NCI-H1417 treated with DMSO at 0.1 percent for 48 hours (cell line): Measurements from ENCODE around the gene CHST15.
"Not testable (repeated sequence)": the region's sequence is repeated elsewhere in the genome, so short reads cannot be mapped to it uniquely, and the experiment has no call there.

ENCODE experiments used
- DNase-seq: peaks from one replicate; lab custom pipeline; 2025; lab: John Stamatoyannopoulos, UW

The CHST15 gene

DNA sequence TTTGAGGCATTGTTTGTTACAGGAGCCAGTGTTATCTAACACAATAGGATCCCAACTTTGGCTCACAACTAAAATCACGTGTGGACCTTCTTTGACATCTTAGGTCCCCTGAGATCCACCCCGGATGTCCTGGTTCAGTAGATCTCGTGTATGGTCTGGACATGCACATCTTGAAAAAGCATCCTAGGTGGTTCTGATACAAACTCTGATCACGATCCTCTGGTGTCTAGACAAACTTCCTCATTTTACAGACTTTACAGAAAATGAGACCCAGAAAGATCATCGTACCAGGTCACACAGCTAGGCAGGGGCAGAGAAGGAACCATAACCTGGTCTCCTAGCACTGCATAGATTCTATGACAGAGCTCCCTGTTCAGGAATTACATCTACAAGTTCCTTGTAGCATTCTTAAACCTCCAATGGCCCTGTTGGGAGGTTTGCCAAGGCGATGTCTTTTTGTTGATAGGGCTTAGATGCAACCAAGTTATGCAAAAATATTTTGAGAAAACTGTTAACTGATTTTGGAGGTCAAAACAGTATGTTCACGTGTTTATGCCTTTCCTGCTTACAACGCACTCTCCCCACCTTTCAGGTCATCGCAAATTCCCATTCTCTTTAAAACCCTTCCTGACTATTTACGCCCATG lies 30.8 kb upstream of the CHST15 start:
- no peak for DNase-seq

DNA sequence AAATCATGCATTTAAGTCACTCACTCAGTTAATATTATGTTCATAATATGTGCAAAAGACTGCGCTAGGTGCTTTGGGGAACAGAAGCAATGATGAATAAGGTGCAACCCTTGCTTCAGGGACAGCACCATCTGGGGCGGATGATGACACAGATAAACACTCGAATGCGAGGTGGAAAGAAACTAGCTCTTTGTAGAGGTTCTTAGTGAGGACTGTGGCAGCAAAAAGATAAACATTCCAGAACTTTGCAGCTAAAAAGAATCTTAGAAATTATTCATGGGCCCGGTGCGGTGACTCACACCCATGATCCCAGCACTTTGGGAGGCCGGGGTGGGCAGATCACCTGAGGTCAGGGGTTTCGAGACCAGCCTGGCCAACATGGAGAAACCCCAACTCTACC lies 29.8 kb upstream of the CHST15 start:
- no peak for DNase-seq

DNA sequence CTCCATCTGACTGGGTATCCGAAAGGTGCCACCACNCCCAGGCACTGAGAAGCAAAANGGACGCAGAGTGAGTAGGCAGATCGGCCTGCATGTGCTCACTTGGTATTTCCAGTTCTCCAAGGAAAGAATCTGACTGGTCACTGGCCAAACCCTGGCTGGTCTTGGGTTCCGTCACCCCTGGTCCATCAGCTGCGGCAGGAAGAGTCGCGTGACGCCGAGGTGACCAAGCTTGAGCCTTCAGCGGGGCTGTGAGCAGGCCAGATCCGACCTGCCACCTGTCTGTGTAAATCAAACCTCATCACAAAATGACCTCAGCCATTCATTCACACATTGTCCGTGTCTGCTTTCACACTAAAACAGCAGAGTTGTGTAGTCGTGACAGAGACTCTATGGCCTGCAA lies 28.8 kb upstream of the CHST15 start:
- DNase-seq: no peak

DNA sequence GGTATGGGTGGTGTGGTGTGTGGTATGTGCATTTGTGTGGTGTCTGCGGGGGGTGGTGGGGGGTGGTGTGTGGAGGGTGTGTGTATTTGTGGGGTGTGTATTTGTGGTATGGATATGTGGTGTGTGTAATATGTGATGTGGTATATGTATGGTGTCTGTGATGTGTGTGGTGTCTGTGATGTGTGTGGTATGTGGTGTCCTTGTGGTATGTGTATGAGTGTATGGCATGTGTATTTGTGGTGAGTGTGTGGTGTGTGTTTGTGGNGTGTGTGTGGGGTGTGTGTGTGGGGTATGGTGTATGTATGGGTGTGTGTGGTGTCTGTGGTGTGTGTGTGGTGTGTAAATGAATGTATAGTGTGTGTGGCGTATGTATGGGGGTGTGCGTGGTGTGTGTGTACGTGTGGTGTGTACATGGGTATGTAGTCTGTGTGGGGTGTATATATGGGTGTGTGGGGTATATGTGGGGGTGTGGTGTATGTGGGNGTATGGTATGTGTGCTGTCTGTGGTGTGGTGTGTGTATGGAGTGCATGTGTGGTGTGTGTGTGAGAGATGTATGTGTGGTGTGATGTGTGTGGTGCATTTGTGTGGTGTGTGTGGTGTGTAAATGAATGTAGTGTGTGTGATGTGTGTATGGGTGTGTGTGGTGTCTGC lies 27.1 kb upstream of the CHST15 start:
- no peak for DNase-seq

DNA sequence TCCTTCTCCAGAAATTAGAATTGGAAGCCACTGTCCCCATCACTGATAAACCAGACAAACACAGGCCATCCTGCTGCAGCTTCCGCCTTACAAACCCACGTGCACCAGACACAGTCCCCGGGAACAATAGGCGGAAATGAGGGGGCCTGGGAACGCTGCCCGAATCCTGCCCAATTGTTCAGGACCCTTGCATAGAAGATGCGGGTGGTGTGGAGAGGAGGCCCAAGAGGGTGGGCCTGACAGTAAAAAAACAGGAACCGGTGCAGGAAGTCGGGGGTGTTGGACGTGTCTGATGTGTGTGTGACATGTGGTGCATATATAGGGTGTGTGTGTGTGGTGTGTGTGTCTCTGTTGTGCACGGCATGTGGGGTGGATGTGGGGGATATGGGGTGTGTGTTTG lies 26.5 kb upstream of the CHST15 start:
- no peak for DNase-seq

DNA sequence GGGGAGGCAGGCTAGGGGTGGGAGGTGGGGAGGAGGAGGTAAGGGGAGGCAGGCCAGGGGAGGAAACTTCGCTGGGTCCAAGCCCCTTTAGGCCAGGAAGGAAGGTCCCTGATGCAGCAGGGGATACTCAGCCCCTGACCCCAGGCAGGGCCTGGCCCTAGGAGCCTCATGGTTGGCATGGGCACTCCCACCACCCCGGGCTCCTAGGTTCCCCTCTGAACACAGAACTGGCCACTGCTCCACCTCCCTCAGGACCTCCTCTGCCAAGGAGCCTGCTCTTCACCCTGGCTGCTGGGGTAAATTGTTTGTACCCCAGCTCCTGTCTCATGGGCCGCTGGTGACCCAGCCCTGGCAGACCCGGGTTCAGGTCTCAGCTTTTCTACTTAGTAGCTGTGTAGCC lies 25.8 kb upstream of the CHST15 start:
- no peak for DNase-seq

DNA sequence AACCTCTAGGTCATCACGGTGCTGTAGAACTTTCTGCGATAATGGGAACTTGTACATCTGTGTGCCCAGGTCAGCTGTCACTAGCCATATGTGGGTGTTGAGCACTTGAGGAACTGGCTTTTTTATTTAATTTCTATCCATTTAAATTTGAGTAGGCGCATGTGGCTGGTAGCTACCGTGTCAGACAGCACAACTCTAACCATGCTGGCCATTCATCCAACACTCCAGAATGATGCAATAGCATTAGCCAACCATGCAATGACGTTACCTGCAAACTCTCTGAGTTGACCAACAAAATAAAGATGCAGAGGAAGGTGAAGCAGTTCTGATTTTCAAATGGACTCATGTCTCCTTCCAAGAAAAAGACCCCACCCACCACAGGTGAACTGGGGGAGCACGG lies 24.4 kb upstream of the CHST15 start:
- DNase-seq: no peak

DNA sequence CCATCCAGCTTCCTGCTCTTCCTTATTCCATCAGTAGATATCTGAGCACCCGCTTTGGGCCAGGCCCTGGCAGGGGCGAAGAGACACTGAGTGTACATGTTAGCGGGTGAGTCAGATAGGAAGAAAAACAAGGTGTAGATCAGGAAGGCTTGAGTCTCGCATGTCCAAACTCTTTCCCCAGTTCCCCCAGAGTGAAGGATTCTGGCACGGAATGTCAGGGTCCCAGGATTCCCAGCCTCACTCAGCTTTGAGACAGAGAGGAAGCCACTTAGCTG lies 24.1 kb upstream of the CHST15 start:
- no peak for DNase-seq

DNA sequence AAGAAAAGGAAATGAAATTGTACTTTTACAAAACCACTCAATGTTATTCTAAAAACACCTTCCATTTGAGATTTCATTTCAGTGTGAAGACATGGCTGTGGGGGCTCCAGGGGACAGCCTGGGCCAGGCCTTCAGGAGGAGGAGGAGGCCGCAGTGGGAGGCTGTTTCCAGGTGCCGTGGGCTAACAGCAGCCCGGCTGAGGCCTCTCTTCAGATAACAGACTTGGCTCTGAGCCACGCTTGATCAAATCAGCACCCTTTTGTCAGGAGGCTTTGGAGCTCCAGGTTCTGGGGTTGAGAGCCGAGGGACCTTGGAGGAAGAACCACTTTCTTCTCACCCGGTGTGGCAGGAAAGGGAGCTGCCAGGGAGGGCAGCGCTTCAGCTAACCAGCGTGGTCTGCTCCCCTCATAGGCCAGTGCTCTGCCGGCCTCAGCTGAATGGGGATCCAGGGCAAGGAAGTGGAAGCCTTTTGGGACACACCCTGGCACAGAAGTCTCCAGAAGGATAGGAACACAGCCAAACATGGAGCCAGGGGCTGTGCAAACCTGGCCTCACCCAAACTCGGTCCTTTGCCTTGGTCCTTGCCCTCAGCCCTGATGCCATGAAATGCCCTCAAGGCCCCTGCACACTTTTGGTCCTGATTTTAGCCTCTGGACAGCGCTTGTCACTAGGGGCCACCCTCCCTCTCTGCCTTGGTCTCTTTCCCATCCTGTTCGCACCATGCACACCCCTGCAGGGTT lies 23.5 kb upstream of the CHST15 start:
- DNase-seq: no peak

DNA sequence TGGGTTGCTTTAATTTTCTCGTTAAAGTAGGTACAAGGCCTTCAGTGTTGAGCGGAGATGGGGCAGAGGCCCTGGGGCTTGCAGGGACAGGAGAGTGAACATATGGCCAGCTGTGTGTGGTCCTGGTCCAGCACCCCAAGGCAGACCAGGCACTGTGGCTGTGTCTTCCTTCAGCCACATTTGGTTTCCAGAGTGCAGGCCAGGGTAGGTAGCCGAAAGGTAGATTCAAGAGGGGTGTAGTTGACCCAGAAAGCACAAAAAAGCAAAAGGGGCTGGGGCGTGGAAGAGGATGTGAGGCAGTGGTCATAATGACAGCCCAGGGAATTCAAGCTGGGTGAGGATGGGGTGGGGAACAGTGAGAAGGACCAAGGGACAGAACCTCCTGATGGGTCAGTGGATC lies 21.3 kb upstream of the CHST15 start:
- no peak for DNase-seq

DNA sequence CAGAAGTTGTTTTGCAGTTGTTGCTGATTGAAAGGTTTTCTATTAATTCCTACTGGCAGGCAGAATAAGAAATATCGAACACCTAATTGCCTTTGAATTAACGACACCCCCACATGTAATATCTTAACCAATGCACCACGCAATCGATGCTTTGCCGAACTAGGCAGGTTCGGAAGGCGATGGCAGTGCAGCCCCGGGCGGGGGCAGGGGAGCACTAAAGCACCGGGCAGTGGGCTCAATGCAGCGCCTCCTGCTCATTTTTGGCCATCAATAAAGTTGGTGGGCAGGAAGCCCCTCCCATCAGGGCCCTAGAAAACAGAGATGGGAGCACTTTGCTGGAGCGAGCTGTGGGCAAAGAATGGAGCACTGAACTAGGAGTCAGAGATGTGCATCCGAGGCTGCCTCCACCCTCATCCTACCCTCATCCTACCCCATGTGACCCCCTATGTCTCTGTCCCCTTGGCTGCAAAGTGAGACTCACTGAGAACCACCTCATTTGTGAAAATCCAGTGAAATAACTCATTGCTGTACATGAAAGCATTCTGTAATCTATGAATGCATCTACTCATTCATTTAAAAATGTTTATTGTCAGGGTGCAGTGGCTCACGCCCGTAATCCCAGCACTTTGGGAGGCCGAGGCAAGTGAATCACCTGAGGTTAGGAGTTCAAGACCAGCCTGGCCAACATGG lies 19.6 kb upstream of the CHST15 start:
- DNase-seq: no peak

DNA sequence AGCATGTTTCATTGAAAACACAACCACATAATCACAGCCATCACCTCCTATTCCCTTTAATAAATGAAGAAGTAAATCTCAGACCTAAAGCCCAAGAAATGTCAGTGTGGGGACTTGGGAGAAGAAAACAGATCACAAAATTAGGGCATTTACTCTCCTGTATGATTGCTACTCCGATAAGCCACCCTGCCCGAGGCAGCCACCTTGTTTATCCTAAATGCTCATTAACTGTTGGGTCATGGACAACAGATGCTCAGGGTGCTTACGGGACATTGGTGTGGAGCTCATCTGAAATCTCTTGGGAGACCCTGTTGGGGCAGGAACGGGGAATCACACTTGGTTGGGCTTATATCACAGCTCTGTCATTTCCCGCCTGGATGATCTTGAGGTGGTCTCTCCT lies 17.5 kb upstream of the CHST15 start:
- no peak for DNase-seq

DNA sequence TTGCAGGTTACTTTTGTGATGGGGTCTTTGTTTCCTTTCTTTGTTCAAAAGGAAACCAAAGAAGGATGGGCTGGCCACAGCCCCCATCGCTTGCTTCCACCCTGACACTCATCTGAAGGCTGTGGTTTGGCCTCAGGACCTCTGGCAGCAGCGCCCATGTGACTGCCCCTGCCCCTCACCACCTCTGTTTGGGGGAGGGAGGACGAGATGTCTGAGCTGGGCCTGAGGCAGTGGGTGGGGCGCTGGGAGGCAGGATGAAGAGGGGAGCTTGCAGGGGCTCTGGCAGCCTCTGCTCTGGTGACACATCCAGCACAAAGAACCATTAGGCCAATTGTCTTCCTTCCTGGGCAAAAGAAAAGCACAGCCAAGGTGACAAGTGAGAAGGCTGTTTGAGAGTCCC lies 15.9 kb upstream of the CHST15 start:
- no peak for DNase-seq

DNA sequence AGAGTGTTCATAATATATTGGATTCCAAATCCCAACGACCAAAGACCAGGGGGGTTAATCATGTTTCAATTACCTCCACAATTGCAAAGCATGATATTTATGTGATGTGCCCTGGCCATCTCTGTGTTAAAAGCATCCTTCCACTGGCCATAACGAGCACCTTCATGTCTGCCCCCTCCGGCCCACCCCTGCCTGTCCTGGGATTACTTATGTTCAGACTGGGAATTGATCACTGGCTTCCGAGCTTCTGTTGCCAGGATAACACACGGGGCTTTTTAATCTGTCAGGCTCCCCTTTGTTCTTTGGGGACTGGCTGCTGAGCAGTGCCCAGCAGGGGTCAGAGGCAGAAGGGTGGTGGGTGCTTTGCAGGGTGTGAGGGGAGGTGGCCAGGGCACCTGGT lies 13.7 kb upstream of the CHST15 start:
- no peak for DNase-seq

DNA sequence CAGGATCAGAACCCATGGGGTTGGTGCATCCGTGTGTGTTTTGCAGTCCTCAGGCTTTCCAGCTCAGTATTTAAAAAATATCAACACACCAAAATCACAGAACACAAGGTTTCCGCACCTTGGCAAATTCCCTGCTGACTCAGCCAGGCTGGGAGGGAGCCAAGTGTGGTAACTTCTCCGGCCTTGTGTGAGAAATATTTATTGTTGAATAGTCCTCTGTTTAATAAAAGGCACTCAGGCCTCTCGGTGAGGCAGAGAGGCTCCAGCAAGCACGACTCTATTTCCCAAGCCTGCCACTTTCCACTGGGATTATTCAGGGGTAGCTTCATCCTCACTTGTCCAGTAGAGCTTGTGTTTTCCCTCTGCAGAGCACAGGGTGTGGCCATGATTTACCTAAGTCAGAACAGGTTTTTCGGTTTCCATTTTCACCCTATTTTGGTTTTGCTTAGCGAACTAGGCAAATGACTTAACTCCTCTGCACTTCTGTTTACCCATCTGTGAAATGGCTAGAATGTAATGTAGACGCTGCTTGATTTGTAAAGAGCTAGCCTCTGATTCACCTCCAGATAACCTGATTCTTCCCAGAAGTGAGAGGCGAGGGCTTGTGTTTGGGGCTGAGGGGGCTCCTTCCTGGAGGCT lies 13.0 kb upstream of the CHST15 start:
- DNase-seq: no peak

DNA sequence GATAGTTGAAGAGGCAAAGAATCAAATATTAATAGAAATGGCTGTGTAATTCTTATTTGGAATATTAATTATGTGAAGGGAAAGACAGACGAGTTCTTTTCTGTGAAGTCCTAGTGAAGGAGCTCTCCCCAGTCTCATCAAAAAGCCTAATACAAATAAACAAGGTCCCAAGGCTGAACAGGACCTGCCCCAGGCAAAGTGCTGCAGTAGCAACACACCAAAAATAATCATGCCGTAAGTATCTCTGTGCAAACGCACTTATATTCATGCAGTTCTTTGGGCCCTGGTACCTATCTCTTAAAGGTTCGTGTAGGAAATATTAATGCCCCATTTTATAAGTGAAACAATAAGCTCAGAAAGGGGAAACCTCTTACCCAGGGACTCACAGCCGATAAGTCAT lies 12.2 kb upstream of the CHST15 start:
- no peak for DNase-seq

DNA sequence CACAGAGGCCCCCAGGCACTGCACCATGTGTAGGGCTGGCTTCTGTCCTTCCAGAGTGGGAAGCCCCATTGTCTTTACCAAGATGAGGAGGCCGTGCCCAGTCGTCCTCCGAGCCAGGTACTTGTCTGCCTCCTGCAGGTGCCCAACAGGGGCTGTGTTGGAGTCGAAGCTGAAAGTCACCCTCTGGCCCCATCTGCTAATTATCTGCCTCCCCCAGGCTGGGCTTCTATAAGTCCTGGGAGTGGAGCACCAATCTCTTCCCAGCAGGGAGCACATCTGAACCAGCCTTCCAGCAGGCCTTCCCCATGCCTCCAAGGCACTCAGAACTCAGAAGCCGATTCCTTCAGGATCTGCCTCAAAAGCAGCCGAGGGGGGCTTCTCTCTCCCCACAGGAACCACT lies 11.6 kb upstream of the CHST15 start:
- no peak for DNase-seq

DNA sequence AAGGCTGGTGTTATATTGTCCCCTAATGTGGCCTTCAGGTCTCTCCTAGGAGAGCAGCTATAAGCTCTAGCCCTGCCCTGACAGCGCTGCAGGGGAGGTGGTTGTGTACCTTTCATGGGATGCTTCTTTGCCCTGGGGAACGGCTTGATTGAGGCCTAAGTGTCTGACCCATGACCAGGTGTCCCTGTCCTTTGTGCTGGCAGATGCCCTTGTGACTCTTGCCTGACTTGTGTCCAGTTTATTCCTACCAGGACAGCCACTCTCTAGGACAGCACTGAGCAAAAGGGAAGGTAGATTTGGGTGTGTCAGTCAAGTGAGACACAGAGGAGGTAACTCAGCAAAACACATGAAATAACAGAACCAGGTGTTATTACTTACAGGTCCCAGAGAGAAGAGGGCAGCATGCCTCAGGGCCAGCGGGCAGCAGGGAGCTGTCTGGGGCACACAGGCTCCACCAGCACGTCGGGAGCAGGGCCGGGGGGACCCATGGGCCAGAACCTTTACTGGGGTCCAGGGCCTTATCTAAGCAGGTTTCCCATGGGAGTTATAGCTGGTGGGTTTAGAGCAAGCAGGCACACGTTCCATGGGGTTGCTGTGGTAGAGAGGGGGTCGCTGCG lies 10.7 kb upstream of the CHST15 start:
- DNase-seq: no peak

DNA sequence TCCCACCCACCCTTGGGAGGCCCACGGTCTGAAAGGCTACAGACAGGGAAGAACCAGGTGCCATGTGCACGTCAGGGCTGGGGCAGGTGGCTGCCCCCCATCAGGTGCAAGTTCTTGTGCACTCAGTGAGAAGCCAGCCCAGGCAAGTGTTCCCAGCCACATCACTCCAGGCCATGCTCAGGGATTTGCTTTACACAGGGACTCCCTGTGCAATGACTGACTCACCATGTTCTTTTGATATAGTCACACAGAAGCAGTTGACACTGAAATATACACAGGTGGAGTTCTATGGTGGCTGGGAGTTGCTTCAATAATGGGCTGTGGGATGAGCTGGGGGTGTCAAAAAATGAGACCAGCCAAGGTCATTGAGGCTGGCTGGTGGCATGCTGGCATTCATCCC lies 8.0 kb upstream of the CHST15 start:
- no peak for DNase-seq

DNA sequence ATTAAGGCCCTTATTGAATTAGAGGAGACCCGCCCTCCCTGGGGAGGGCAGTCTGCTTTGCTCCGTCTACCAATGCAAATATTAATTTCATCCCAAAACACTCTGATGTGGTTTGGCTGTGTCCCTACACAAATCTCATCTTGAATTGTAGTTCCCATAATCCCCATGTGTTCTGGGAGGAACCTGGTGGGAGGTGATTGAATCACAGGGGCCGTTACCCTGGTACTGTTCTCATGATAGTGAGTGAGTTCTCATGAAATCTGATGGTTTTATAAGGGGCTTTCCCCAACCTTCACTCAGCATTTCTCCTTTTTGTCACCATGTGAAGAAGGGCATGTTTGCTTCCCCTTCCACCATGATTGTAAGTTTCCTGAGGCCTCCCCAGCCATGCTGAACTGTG lies 7.3 kb upstream of the CHST15 start:
- not testable (repeated sequence) for DNase-seq

DNA sequence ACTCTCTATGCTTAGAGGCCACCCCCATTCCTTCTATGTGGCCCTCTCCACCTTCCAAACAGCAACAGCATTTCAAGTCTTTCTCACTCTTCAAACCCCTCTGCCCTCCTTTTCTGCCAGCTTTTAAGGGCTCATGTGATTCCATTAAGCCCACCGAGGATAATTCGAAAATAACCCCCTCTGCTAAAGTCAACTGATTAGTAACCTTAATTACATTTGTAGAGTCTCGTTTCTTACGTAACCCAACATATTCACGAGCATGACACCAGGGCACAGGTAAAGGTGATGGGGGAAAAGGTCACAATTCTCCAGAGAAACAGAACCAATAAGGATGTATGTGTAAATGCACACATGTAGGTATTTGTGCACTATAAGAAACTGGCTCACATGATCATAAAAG lies 6.7 kb upstream of the CHST15 start:
- no peak for DNase-seq

DNA sequence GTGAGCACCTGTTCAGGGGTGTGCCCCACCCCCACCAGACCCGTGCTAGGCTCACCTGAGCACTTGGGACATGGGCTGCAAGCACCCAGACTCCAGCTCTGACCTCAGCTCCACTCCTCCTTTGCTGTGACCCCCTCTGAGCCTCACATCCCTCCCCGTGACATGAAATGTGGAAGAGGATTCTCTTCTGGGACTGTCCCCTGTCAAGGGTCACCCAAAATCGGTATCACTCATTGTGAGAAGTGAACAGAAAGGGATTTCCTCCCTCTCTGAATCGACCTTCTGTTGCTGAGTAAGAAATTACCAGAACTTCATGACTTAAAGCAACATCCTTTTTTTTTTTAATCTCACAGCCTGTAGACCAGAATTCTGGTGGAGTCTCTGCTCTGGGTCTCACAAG lies 6.2 kb upstream of the CHST15 start:
- DNase-seq: no peak
